CD4-positive, alpha-beta T cell treated with Interleukin-17A for 1 hour (primary cell): Measurements from ENCODE around the gene TRAM2.
"Not testable (repeated sequence)": the region's sequence is repeated elsewhere in the genome, so short reads cannot be mapped to it uniquely, and the experiment has no call there.

Source experiments
- DNase-seq: peaks from one replicate; pipeline ENCODE4 v3.0.0-alpha.2; 2020

Gene TRAM2

GRCh38 chr6:52474173-52474572 is 102.7 kb downstream of the TRAM2 start:
- no peak for DNase-seq

GRCh38 chr6:52461194-52461593 is 115.7 kb downstream of the TRAM2 start:
- DNase-seq: not testable (repeated sequence)

DNA sequence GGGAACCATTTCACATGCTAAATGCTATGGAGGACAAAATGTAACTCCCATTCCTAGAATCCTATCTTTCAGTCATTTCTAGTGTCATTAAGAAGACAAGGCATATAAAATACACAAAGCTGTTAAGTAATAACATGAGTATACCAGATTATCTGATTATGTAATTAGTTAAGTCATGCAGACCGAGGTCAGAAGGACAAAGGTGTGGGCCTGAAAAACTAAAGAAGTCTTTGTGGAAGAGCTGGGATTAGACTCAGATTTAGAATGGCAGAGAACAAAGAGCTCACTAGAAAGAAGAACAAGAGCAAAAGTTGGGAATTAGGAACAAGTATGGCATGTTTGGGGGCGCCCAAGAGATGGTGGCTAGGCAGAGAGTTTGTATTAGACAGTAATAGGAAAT is 119.8 kb downstream of the TRAM2 start:
- no peak for DNase-seq

DNA sequence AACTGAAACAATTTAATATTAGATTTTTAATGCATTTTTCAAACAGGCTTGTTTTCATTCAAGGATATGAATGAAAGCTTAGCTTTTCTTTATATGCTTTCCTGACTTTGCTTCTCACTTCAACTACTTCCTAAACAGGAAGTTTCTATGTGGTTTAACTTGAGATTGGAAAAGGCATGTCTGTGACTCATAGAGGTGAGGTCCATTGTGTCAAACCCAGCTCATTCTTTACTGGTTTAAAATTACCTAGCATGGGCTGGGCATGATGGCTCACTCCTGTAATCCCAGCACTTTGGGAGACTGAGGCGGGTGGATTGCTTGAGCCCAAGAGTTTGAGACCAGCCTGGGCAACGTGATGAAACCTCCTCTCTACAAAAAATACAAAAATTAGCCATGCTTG is 122.3 kb downstream of the TRAM2 start:
- DNase-seq: no peak
